ENCODE measurements around the gene FKBP9.
"Not testable (repeated sequence)": the region's sequence is repeated elsewhere in the genome, so short reads cannot be mapped to it uniquely, and the experiment has no call there.

The FKBP9 gene

GRCh38 chr7:32952876-32953275 is 4.4 kb upstream of the FKBP9 start:
- DNase-seq: no peak

DNA sequence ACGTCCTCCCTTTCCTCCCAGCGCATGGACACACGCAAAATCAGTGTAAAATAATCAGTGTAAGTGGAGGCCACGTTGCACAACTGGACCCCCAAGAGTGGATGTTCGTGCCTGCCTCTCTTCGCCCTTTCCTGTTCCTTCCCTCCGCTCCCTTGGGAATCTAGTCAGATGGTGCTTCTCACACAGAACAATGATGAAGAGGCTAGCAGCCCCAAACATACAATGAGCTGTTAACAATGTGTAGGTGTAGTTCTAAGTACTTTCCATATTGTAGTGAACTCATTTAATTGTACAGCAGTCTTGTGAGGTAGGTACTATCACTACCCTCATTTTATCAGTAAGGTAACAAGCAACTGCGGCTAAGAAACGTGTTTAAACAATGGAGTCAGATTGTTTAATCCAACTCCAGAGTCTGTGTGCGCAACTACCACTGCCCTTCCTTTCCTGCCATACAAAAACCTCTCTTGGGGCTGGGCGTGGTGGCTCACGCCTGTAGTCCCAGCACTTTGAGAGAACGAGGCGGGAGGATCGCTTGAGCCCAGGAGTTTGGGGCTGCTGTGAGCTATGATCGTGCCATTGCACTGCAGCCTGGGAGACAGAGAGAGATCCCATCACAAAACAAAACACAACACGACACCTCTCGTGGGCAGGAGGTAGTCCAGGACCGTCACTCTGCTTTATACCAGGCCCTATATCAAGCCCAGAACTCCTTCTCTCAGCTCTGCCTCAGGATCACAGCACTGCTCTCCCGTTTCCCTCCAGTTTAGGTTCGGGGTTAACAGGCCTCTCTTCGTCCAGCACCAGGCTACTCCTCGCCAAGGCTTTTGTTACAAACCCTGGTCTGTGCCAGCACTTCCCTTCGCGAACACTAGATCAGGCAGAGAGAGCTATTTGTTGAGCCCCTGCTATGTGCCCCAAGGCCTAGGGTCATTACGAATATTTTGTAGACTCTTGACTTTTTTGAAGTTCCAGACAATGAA is 1.1 kb downstream of the FKBP9 start:
- peak; percentile 30 for DNase-seq

DNA sequence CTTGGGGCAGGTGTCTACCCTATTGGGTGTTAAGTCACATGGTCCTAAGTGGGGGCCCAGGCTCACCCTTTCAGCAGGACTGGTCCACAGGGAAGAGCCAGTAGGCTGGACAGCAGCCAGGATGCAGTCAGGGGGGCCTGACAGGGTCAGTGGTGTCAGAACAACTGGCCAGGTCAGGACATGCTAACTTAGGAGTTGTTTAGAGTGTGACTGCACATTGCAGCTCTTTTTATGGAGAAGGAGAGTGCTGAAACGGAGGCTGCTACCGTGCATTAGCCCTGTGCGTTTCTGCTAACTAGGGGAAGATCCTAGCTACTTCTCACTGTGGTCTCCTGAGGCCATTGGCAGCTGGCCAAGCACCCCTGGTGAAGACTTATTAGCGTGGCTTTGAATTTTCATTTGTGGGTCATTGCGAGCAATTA is 6.7 kb downstream of the FKBP9 start:
- DNase-seq: peak; percentile 34

- DNase-seq: peak; percentile 25
Observed at GRCh38 chr7:32964461-32965159, 7.4 kb downstream of the FKBP9 start.

- DNase-seq: not testable (repeated sequence)
Observed at GRCh38 chr7:32966489-32967267, 9.4 kb downstream of the FKBP9 start.

GRCh38 chr7:32967268-32967582 is 10.0 kb downstream of the FKBP9 start:
- DNase-seq: not testable (repeated sequence)

DNA sequence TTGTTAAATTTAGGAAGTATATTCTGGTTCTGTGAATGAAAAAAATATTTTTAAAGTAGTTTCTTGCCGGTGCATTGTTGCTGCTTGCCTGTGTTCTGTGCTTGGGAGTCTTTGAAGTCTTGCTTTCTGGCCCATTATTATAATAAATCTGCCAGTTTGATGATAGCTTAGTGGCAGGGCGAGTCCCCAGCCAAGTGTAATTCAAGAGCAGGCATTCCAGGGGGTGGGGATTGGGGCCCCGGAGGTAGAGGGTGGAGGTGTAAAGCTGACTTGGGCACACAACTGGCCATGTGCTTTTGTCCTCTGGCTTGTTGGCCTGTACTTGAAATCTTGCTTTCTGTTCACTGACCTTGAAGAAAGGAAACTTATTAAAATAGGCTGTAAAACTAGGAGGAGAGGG is 14.7 kb downstream of the FKBP9 start:
- not testable (repeated sequence) for DNase-seq

DNA sequence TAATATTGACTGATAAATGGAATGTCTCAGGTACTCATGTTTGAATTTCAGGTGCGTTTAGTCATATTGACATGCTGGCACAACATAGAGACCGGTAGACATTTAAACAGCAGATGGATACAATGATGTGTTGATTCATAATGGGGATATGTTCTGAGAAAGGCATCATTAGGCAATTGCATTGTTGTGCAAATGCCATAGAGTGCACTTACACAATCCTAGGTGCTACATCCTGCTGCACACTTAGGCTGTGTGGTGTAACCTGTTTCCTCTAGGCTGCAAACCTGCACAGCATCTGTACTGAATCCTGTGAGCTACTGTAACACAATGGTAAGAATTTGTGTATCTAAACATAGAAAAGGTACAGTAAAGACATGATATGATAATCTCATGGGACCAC is 19.9 kb downstream of the FKBP9 start:
- DNase-seq: peak; percentile 22

- not testable (repeated sequence) for DNase-seq
Observed at GRCh38 chr7:32979246-32979645, 22.0 kb downstream of the FKBP9 start.

GRCh38 chr7:32979902-32980301 is 22.7 kb downstream of the FKBP9 start:
- not testable (repeated sequence) for DNase-seq

GRCh38 chr7:32988148-32988547 is 30.9 kb downstream of the FKBP9 start:
- DNase-seq: not testable (repeated sequence)

DNA sequence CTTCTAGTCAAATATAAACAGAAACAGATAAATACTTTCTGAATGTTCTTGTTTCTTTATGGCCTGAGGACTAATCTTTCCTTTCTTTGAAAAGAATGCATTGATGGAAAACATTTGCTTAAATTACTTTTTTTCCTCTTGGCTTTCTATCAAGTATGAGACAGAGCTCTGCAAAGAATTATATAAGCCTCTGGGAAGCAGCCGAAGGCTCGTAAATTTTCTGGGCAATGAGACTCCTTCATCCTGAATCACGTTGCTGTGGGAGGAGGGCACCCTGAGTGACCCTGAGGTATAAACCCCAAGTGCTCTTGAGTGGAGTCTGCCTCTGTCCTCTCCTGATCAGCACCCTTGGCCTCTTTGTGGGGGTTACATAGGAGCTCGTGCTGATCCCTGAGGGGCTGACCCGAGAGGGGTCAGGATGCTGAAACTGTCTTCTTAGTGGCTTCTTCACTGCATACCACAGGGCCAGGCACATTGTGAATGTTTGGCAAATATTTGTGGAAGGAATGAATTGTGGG is 33.9 kb downstream of the FKBP9 start:
- DNase-seq: not testable (repeated sequence)

GRCh38 chr7:32991975-32992700 is 34.9 kb downstream of the FKBP9 start:
- not testable (repeated sequence) for DNase-seq

DNA sequence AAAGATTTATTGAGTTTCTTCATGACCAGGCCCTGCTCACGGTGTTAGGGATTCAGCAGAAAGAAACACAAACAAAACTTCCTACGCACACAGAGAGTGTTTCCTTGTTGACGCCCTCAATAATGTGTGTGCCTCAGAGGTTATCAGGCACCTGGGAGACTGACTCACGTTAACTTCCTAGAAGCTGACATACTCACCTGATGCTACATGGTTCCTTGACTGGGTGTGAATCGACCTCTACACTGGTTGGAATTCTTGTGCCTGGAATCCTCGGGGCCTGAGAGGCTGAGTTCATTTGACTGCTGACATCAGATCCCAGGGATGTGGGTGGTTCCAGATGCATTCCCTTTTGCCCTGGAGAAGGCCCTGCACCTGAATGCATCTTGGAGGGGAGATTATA is 35.5 kb downstream of the FKBP9 start:
- not testable (repeated sequence) for DNase-seq

DNA sequence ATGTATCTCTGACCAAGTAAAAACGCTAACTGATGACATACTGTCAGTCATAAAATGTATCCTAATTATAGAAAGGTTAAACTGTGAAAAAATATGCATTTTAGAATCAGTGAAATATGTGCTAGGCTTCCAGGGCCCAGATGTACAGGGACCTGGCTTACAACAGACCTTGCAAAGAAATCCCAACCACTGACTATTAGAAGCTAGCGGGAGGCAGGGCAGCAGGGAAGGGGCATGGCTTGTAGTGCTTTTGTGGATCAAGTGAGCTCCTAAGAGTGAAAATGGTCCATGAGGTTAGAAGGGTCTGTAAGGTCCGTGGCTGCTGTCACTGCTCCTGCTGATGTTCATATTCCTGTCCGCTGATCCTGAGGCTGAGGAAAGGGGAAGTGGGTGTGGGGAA is 40.7 kb downstream of the FKBP9 start:
- not testable (repeated sequence) for DNase-seq

GRCh38 chr7:32998361-32999171 is 41.3 kb downstream of the FKBP9 start:
- DNase-seq: peak; percentile 32

DNA sequence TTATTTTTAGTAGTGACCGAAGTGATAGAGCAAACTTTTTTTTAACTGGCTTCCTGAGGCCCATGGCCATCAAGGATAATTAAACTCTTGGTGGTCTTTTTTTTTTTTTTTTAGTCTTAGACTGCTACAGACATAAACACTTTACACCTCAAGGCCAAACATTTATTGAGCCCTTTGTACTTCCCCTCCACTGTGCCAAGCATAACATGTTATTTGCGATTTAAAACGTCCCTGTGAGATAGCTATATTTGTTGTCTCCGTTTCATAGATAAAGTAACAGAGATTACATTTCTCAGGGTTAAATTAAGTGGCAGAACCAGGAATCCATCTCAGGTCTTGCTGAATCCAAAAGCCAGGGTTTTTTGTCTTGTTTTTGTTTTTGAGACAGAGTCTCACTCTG is 42.1 kb downstream of the FKBP9 start:
- not testable (repeated sequence) for DNase-seq

DNA sequence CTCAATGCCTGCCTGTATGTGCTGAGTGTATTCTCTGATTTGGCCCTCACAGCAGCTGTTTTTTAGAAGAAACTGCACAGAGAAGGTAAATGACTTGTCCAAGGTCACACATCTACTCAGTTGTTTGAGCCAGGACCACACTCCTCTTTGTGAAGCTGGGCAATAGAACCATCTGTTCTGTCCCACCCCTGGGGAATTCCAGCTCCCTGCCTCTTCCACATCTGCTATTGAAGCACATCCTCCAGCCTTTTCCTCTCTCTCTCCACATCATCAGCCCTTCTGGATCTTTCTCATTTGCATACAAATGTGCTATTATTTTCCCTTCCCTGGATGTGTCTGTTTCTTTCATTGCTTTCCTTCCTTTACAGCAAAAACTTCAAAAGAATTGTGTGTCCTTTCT is 45.9 kb downstream of the FKBP9 start:
- DNase-seq: not testable (repeated sequence)

- DNase-seq: not testable (repeated sequence)
Observed at GRCh38 chr7:33004104-33004616, 46.9 kb downstream of the FKBP9 start.

DNA sequence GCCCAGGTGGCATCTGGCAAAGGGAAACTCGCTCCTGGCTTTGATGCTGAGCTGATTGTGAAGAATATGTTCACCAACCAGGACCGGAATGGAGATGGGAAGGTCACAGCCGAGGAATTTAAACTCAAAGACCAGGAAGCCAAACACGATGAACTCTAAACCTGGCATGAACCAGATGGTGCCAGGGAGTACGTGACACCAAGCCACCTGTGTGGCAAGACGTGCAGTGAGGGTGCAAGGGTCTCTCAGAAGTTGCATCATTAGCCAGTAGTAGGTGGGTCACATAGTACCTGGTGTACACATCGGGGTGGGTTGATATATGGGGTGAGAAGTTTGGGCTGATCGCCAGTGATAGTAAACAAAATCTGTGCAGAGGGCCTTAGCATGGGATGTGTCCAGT is 48.0 kb downstream of the FKBP9 start:
- not testable (repeated sequence) for DNase-seq

DNA sequence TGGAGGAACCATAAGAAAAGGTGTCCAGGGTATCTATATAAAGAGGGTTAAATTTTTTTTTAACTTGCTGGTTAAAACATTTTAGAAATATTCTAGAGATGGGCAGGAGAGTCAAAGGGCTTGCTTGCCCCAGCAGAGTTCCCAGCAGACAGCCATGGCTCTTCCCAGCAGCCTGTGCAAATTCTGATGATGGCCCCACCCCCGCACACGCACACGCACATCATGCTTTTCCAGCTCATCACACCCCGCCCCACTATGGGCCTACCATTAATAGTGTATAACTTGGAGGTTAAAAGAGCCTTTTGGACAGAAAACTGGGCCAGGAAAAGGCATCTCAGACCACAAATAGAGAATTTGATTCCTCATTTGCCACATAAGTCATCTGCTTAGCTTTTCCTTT is 48.5 kb downstream of the FKBP9 start:
- DNase-seq: not testable (repeated sequence)

Data from hematopoietic multipotent progenitor cell treated with erythropoietin and hydrocortisone succinate and interleukin-3 and kit ligand, for 6 days (in vitro differentiated cells).